CD4-positive, alpha-beta T cell (primary cell): ENCODE data around the gene TTLL10. TPM values are rescaled to one million over a fixed set of nuclear protein-coding genes. Genes with fewer than 3 reads are reported as not detected.

Experiments
- ATAC-seq: fragments of 200-7000 bp; cut with Tn5 transposase; one replicate; pipeline ENCODE4 v1.10.0; 2022; ENCODE audit warnings: mild to moderate bottlenecking; ENCODE audit not compliant: poor library complexity
- CTCF ChIA-PET: fragments of 350-600 bp; sonication (Branson Sonifier 250); formaldehyde crosslinking; loops from one replicate; lab custom pipeline; 2021; ENCODE audit warnings: antibody characterized with exemption, inconsistent platforms; lab: Charles Lee
- POLR2A ChIA-PET: fragments of 350-600 bp; sonication (Branson Sonifier 250); formaldehyde crosslinking; loops from one replicate; lab custom pipeline; 2021; ENCODE audit warnings: antibody characterized with exemption, inconsistent platforms; lab: Charles Lee
- DNase-seq, 14 experiments: peaks; one replicate each; pipeline ENCODE4 v3.0.0-alpha.2; 2013 to 2020; ENCODE audit warnings: mixed read lengths in 2 of 14
- H3K27ac ChIP-seq, 2 donors: one replicate each; pipeline versions ENCODE4 v1.5.1 to v1.7.0; 2013; ENCODE audit warnings: low read length in 2 of 2, low read depth in 1 of 2, mild to moderate bottlenecking in 1 of 2
- H3K27me3 ChIP-seq, 2 experiments: 1 replicate in 1 of 2; 2 replicates in 1 of 2; pipeline versions ENCODE4 v1.6.1 to v1.7.0; 2013; ENCODE audit warnings: low read length in 2 of 2, control low read depth in 1 of 2, mild to moderate bottlenecking in 1 of 2, moderate library complexity in 1 of 2; ENCODE audit not compliant: insufficient read depth in 2 of 2, control insufficient read depth in 1 of 2
- H3K36me3 ChIP-seq: one replicate; pipeline ENCODE4 v1.6.1; 2013; ENCODE audit warnings: low read length, control low read depth; ENCODE audit not compliant: insufficient read depth
- H3K4me1 ChIP-seq: one replicate; pipeline ENCODE4 v1.6.1; 2013; ENCODE audit warnings: low read length, control low read depth; ENCODE audit not compliant: insufficient read depth
- H3K4me3 ChIP-seq: one replicate; pipeline ENCODE4 v1.5.1; 2013; ENCODE audit warnings: mild to moderate bottlenecking, low read length, moderate library complexity
- H3K9me3 ChIP-seq, 2 experiments: 1 replicate in 1 of 2; 2 replicates in 1 of 2; pipeline versions ENCODE4 v1.6.1 to v1.7.0; 2013; ENCODE audit warnings: low read length in 2 of 2, mild to moderate bottlenecking in 2 of 2, control low read depth in 1 of 2, moderate library complexity in 1 of 2; ENCODE audit not compliant: control insufficient read depth in 1 of 2, insufficient read depth in 1 of 2
- H3K27ac Mint-ChIP-seq: one replicate; pipeline ENCODE4 v1.8.0; 2020; ENCODE audit warnings: mixed read lengths
- H3K27me3 Mint-ChIP-seq: one replicate; pipeline ENCODE4 v1.8.0; 2021; ENCODE audit warnings: mixed read lengths
- H3K36me3 Mint-ChIP-seq: one replicate; pipeline ENCODE4 v1.8.0; 2021; ENCODE audit warnings: low read depth, mixed read lengths
- H3K4me1 Mint-ChIP-seq: one replicate; pipeline ENCODE4 v1.8.0; 2021; ENCODE audit warnings: low read depth, mixed read lengths
- H3K4me3 Mint-ChIP-seq: one replicate; pipeline ENCODE4 v1.8.0; 2020; ENCODE audit warnings: mild to moderate bottlenecking, mixed read lengths
- H3K9me3 Mint-ChIP-seq: one replicate; pipeline ENCODE4 v1.8.0; 2020; ENCODE audit warnings: mixed read lengths
- intact Hi-C, 2 experiments: fragments of 100-400 bp; cut with DNase I in 1 of 2; cut with micrococcal nuclease in 1 of 2; formaldehyde crosslinking; loops; one replicate each; pipeline versions ENCODE4 v1.15.1 to v1.9.0; 2023 to 2025; cut with DNase I, micrococcal nuclease
- total RNA-seq, 174 experiments: library from RNA in 2 of 174; stranded (reverse) in 2 of 174; gene quantifications; one replicate each; pipeline ENCODE4 v1.2.3 and lab custom pipeline; 2021 to 2026
- TF ChIP-seq, protein P1 (sequence below): fragments of 200-600 bp; IDR thresholded peaks from one replicate; pipeline ENCODE4 v1.8.0; 2022; ENCODE audit warnings: antibody characterized with exemption, mild to moderate bottlenecking

The TTLL10 gene
- total RNA-seq, 2 experiments from 2014 or later = 0.11 to 0.59 TPM

GRCh38 chr1:1153874-1154273 lies 19.8 kb upstream of the TTLL10 start:
- no peaks in the 10 kb centered on the region for H3K27me3 ChIP-seq
- H3K4me3 ChIP-seq = no peak overlapping the region
- ATAC-seq = no peak
- POLR2A ChIA-PET = no interaction called here
- H3K36me3 ChIP-seq = no peaks in the 10 kb centered on the region
- H3K27ac ChIP-seq = no peak overlapping the region
- peaks cover 21% of the 10 kb centered on the region for H3K4me1 ChIP-seq
- Mint-ChIP-seq H3K27me3 (no peaks in the 10 kb centered on the region), H3K36me3 (no peaks in the 10 kb centered on the region), H3K4me3 (no peak overlapping the region), H3K4me1 (no peaks in the 10 kb centered on the region), H3K27ac (peak overlapping the region; percentile 71), H3K9me3 (peaks cover 16% of the 10 kb centered on the region)
- TF ChIP-seq, protein P1, sequence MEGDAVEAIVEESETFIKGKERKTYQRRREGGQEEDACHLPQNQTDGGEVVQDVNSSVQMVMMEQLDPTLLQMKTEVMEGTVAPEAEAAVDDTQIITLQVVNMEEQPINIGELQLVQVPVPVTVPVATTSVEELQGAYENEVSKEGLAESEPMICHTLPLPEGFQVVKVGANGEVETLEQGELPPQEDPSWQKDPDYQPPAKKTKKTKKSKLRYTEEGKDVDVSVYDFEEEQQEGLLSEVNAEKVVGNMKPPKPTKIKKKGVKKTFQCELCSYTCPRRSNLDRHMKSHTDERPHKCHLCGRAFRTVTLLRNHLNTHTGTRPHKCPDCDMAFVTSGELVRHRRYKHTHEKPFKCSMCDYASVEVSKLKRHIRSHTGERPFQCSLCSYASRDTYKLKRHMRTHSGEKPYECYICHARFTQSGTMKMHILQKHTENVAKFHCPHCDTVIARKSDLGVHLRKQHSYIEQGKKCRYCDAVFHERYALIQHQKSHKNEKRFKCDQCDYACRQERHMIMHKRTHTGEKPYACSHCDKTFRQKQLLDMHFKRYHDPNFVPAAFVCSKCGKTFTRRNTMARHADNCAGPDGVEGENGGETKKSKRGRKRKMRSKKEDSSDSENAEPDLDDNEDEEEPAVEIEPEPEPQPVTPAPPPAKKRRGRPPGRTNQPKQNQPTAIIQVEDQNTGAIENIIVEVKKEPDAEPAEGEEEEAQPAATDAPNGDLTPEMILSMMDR = no peak
- intact Hi-C loops = no loop called here
- CTCF ChIA-PET = interaction anchor here (0.7 kb wide), 1 partner anchor 113 kb away, joined by 3 read pairs; no protein-coding TSS in a partner anchor
- H3K9me3 ChIP-seq = peaks cover 0 to 47% of the 10 kb centered on the region in 2 experiments
- DNase-seq = no peak

DNA sequence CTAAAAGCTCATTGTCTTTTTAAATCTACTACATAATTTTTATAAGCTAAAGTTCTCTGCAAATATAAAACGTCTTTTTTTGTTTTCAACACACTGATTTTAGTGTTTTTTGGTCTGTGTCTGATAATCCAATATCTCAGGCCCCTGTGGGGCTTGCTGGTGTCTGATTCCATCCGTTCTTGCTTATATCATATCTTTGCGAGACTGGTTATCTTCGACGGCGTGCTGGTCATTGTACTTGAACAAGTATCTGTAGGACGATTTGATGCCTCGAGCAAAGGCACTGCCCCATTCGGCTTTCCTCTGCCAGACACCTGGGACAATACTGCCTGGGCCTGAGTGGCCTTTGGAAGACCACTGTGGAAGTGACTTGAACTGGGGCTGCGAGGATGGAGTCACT lies 18.4 kb upstream of the TTLL10 start:
- Histone ChIP-seq H3K9me3 (peaks cover 0 to 47% of the 10 kb centered on the region in 2 experiments), H3K27ac (no peak overlapping the region), H3K36me3 (no peaks in the 10 kb centered on the region), H3K4me3 (no peak overlapping the region), H3K4me1 (peaks cover 20% of the 10 kb centered on the region), H3K27me3 (no peaks in the 10 kb centered on the region)
- CTCF ChIA-PET = no interaction called here
- Mint-ChIP-seq H3K27me3 (no peaks in the 10 kb centered on the region), H3K4me3 (peak overlapping the region; percentile 25), H3K4me1 (no peaks in the 10 kb centered on the region), H3K36me3 (no peaks in the 10 kb centered on the region), H3K27ac (peak overlapping the region; percentile 51), H3K9me3 (peaks cover 16% of the 10 kb centered on the region)
- TF ChIP-seq, protein P1 = no peak
- no peak for ATAC-seq
- intact Hi-C loops = loop anchor here in 1 of 2 experiments (5.0 kb wide), 1 partner anchor 52 kb away; the partner anchor contains the start of gene TNFRSF18
- no peak for DNase-seq
- POLR2A ChIA-PET = no interaction called here

DNA sequence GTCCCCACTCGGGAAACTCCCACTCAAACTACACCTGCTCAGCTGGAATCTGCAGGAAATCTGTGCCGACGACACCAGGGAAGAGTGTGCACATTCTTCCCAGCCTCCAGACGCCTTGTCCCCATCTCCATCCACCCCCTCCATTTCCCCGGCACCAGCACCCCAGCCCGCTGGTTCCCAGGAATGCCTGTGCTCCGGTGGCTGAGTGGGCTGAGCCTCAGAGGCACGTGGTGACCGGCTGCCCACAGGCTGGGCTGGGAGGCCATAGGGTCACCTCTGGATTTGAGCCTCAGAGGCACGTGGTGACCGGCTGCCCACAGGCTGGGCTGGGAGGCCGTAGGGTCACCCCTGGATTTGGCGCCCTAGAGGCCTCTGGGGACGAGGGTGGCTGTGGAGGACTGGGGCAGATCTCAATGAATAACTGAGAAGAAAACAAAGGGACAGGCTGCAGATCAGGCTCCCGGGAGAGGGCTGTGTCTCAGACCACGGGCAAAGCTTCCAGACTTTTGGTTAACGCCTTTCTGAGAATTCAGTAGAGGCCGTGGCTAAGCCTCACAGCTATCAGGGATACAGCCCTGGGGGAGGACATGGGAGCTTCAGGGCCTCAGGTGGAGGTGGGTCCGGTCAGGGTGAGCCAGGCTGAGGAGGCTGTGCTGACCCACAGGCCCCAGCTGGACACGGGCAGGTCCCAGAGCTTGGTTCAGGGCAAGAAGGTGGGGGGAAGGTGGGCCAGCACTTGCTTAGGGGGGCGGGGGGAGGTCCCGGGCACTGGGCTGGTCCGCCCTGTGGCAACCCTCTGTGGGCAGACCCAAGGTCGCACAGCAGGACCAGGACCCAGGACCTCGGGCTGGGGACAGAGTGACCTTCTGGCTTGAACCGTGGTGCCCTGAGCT lies 17.3 kb upstream of the TTLL10 start:
- Histone ChIP-seq H3K27ac (no peak overlapping the region), H3K27me3 (no peaks in the 10 kb centered on the region), H3K4me3 (no peak overlapping the region), H3K4me1 (peaks cover 19% of the 10 kb centered on the region), H3K36me3 (no peaks in the 10 kb centered on the region), H3K9me3 (peaks cover 0 to 43% of the 10 kb centered on the region in 2 experiments)
- Mint-ChIP-seq H3K27me3 (no peaks in the 10 kb centered on the region), H3K4me3 (peak overlapping the region; percentile 80), H3K4me1 (no peaks in the 10 kb centered on the region), H3K36me3 (no peaks in the 10 kb centered on the region), H3K27ac (peak overlapping the region; percentile 42), H3K9me3 (peaks cover 16% of the 10 kb centered on the region)
- TF ChIP-seq, protein P1 = no peak
- ChIA-PET POLR2A (interaction anchor here (0.7 kb wide), 1 partner anchor 192 kb away, joined by 3 read pairs; no protein-coding TSS in a partner anchor), CTCF (no interaction called here)
- ATAC-seq = no peak
- no peak for DNase-seq
- intact Hi-C loops = loop anchor here (2.0 to 5.0 kb wide), 2 partner anchors 34 to 51 kb away; partner anchors contain the start of gene TNFRSF18 (in 1 of the 2)
